Measurements from ENCODE around the gene TAOK2.
A peak's percentile ranks its signal among the peaks of the same experiment; 100 is the strongest.
"Not testable (repeated sequence)": the region's sequence is repeated elsewhere in the genome, so short reads cannot be mapped to it uniquely, and the experiment has no call there.

TAOK2 gene

GRCh38 chr16:30007378-30007895 is 33.8 kb downstream of the TAOK2 start:
- no peak for TF ChIP-seq CTCF (IDR thresholded peaks at IDR 0.05; ENCODE audit: control insufficient read depth, insufficient read depth, low read depth, low read length, missing control alignments)
- DNase-seq (ENCODE audit: low read depth), result no peak
- H3K4me3 ChIP-seq (ENCODE audit: control insufficient read depth, low read depth, low read length), result no peak overlapping the region

GRCh38 chr16:30009085-30009862 is 35.6 kb downstream of the TAOK2 start:
- no peak for DNase-seq (ENCODE audit: low read depth)
- TF ChIP-seq CTCF (IDR thresholded peaks at IDR 0.05; ENCODE audit: control insufficient read depth, insufficient read depth, low read depth, low read length, missing control alignments), result no peak
- no peak overlapping the region for H3K4me3 ChIP-seq (ENCODE audit: control insufficient read depth, low read depth, low read length)

GRCh38 chr16:30009990-30010843 is 36.5 kb downstream of the TAOK2 start:
- peak overlapping the region; percentile 14 for H3K4me3 ChIP-seq (ENCODE audit: control insufficient read depth, low read depth, low read length)
- DNase-seq (ENCODE audit: low read depth), result no peak
- no peak for TF ChIP-seq CTCF (IDR thresholded peaks at IDR 0.05; ENCODE audit: control insufficient read depth, insufficient read depth, low read depth, low read length, missing control alignments)

- no peak for TF ChIP-seq CTCF (IDR thresholded peaks at IDR 0.05; ENCODE audit: control insufficient read depth, insufficient read depth, low read depth, low read length, missing control alignments)
- peak within 1 kb of the TSS; percentile 38 for H3K4me3 ChIP-seq (ENCODE audit: control insufficient read depth, low read depth, low read length)
- DNase-seq (ENCODE audit: low read depth), result no peak
These were observed 37.4 kb downstream of the TAOK2 start, which contains the start of gene DOC2A for GRCh38 chr16:30010844-30011713. Gene DOC2A (minus strand): TSS chr16:30011027. CDS start chr16:30010222, 805 bp downstream.

- no peak for TF ChIP-seq CTCF (IDR thresholded peaks at IDR 0.05; ENCODE audit: control insufficient read depth, insufficient read depth, low read depth, low read length, missing control alignments)
- no peak for DNase-seq (ENCODE audit: low read depth)
- no peak overlapping the region; the same call in 1 of the 2 replicates for H3K4me3 ChIP-seq (ENCODE audit: control insufficient read depth, low read depth, low read length)
These were observed 38.2 kb downstream of the TAOK2 start for GRCh38 chr16:30011714-30012504.

- H3K4me3 ChIP-seq (ENCODE audit: control insufficient read depth, low read depth, low read length); DNase-seq (ENCODE audit: low read depth): not testable (repeated sequence)
These were observed 38.9 kb downstream of the TAOK2 start for GRCh38 chr16:30012598-30012997.

- DNase-seq (ENCODE audit: low read depth); H3K4me3 ChIP-seq (ENCODE audit: control insufficient read depth, low read depth, low read length): not testable (repeated sequence)
These were observed 41.8 kb downstream of the TAOK2 start for GRCh38 chr16:30015450-30015849.

Measured in AG09309 (cell line).